Smooth muscle cell (in vitro differentiated cells): ENCODE measurements around the gene PPL. TPM values are rescaled to one million over a fixed set of nuclear protein-coding genes. Genes with fewer than 3 reads are reported as not detected.

ENCODE experiments used
- DNase-seq: peaks from one replicate; lab custom pipeline; 2025; ENCODE audit not compliant: unreplicated experiment; lab: John Stamatoyannopoulos, UW
- H2AFZ ChIP-seq: fragments of 200-600 bp; sonication (generic); 2 replicates; pipeline ENCODE4 v1.6.0; 2016; ENCODE audit warnings: antibody characterized with exemption, low read depth, mild to moderate bottlenecking
- H3F3A ChIP-seq: fragments of 200-600 bp; sonication (generic); 2 replicates; pipeline ENCODE4 v1.6.0; 2017; ENCODE audit warnings: antibody characterized with exemption, low read depth
- H3K27ac ChIP-seq: fragments of 200-600 bp; sonication (generic); 2 replicates; pipeline ENCODE4 v1.5.1; 2016; ENCODE audit warnings: low read depth, mild to moderate bottlenecking
- H3K27me3 ChIP-seq: fragments of 200-600 bp; sonication (generic); 2 replicates; pipeline ENCODE4 v1.6.1; 2016; ENCODE audit warnings: low read depth, mild to moderate bottlenecking
- H3K36me3 ChIP-seq: fragments of 200-600 bp; sonication (generic); 2 replicates; pipeline ENCODE4 v1.5.1; 2016; ENCODE audit warnings: low read depth
- H3K4me1 ChIP-seq: fragments of 200-600 bp; sonication (generic); 2 replicates; pipeline ENCODE4 v1.5.1; 2016; ENCODE audit warnings: low read depth
- H3K4me2 ChIP-seq: fragments of 200-600 bp; sonication (generic); 2 replicates; pipeline ENCODE4 v1.6.0; 2016; ENCODE audit warnings: mild to moderate bottlenecking
- H3K4me3 ChIP-seq: fragments of 200-600 bp; sonication (generic); 2 replicates; pipeline ENCODE4 v1.5.1; 2016; ENCODE audit warnings: mild to moderate bottlenecking
- H3K79me2 ChIP-seq: fragments of 200-600 bp; sonication (generic); 2 replicates; pipeline ENCODE4 v1.6.0; 2016; ENCODE audit warnings: low read depth, mild to moderate bottlenecking
- H3K9ac ChIP-seq: fragments of 200-600 bp; sonication (generic); 2 replicates; pipeline ENCODE4 v1.6.0; 2016; ENCODE audit warnings: low read depth
- H3K9me3 ChIP-seq: fragments of 200-600 bp; sonication (generic); replicated peaks from 2 replicates; pipeline ENCODE4 v1.5.1; 2016; ENCODE audit warnings: low read depth
- H4K20me1 ChIP-seq: fragments of 200-600 bp; sonication (generic); 2 replicates; pipeline ENCODE4 v1.6.0; 2016; ENCODE audit warnings: low read depth
- WGBS: methylation state at CpG from one replicate; pipeline ENCODE4 v1.1.7; 2016; ENCODE audit warnings: low lambda C conversion rate; 5-methylcytosine and 5-hydroxymethylcytosine counted together
- polyA plus RNA-seq: library from polyadenylated mRNA; unstranded; fragments of >200 nt; fragmentation: Nextera tagmentation; extraction: Ambion mirVana; gene quantifications from 2 replicates; pipeline ENCODE4 v1.2.1, GENCODE V29; 2016
- total RNA-seq: library from RNA; depleted of rRNA; stranded (reverse); fragments of >200 nt; gene quantifications from 2 replicates; pipeline ENCODE4 v1.2.3, GENCODE V29; 2014
- TF ChIP-seq, protein P1 (sequence below): fragments of 200-600 bp; sonication (generic); IDR thresholded peaks from 2 replicates; pipeline ENCODE4 v1.5.1; 2017; ENCODE audit warnings: borderline replicate concordance, mild to moderate bottlenecking, antibody characterized with exemption; ENCODE audit not compliant: insufficient read depth, poor library complexity, severe bottlenecking

Gene PPL
- total and polyA plus RNA-seq, 2 experiments from 2014 or later = 3.0 to 7.7 TPM

- Histone ChIP-seq H4K20me1 (no peaks in the 10 kb centered on the region), H3K4me1 (no peaks in the 10 kb centered on the region), H3K36me3 (no peaks in the 10 kb centered on the region), H3K27ac (no peak overlapping the region), H2AFZ (no peak overlapping the region), H3K9ac (no peak overlapping the region), H3K4me3 (no peak overlapping the region), H3K4me2 (no peak overlapping the region), H3F3A (no peaks in the 10 kb centered on the region), H3K27me3 (no peaks in the 10 kb centered on the region), H3K79me2 (no peaks in the 10 kb centered on the region), H3K9me3 (no peaks in the 10 kb centered on the region)
- DNase-seq = no peak
- TF ChIP-seq, protein P1, sequence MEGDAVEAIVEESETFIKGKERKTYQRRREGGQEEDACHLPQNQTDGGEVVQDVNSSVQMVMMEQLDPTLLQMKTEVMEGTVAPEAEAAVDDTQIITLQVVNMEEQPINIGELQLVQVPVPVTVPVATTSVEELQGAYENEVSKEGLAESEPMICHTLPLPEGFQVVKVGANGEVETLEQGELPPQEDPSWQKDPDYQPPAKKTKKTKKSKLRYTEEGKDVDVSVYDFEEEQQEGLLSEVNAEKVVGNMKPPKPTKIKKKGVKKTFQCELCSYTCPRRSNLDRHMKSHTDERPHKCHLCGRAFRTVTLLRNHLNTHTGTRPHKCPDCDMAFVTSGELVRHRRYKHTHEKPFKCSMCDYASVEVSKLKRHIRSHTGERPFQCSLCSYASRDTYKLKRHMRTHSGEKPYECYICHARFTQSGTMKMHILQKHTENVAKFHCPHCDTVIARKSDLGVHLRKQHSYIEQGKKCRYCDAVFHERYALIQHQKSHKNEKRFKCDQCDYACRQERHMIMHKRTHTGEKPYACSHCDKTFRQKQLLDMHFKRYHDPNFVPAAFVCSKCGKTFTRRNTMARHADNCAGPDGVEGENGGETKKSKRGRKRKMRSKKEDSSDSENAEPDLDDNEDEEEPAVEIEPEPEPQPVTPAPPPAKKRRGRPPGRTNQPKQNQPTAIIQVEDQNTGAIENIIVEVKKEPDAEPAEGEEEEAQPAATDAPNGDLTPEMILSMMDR = no peak
- WGBS = 77% methylated on average over 6 of the region's 6 CpGs
These were observed 25.0 kb downstream of the PPL start for GRCh38 chr16:4911970-4912386.

- no peaks in the 10 kb centered on the region for H3K79me2 ChIP-seq
- H3K4me2 ChIP-seq = no peak overlapping the region
- H3K36me3 ChIP-seq = no peaks in the 10 kb centered on the region
- no peaks in the 10 kb centered on the region for H3F3A ChIP-seq
- TF ChIP-seq, protein P1 = no peak
- H4K20me1 ChIP-seq = no peaks in the 10 kb centered on the region
- no peak overlapping the region for H3K4me3 ChIP-seq
- H3K27ac ChIP-seq = no peak overlapping the region
- no peak for DNase-seq
- WGBS = 92% methylated on average over 12 of the region's 12 CpGs
- no peaks in the 10 kb centered on the region for H3K9me3 ChIP-seq
- H2AFZ ChIP-seq = no peak overlapping the region
- H3K9ac ChIP-seq = no peak overlapping the region
- no peaks in the 10 kb centered on the region for H3K27me3 ChIP-seq
- no peaks in the 10 kb centered on the region for H3K4me1 ChIP-seq
These were observed 26.1 kb downstream of the PPL start for GRCh38 chr16:4910828-4911227.

GRCh38 chr16:4909825-4910224, 27.1 kb downstream of the PPL start:
- Histone ChIP-seq H4K20me1 (no peaks in the 10 kb centered on the region), H3K4me3 (no peak overlapping the region), H3K9me3 (no peaks in the 10 kb centered on the region), H3K4me1 (no peaks in the 10 kb centered on the region), H3K9ac (no peak overlapping the region), H2AFZ (no peak overlapping the region), H3K4me2 (no peak overlapping the region), H3K36me3 (no peaks in the 10 kb centered on the region), H3K79me2 (no peaks in the 10 kb centered on the region), H3K27ac (no peak overlapping the region), H3F3A (no peaks in the 10 kb centered on the region), H3K27me3 (no peaks in the 10 kb centered on the region)
- 93% methylated on average over 7 of the region's 7 CpGs for WGBS
- no peak for DNase-seq
- TF ChIP-seq, protein P1 = no peak

GRCh38 chr16:4908854-4909401, 28.0 kb downstream of the PPL start:
- no peak for DNase-seq
- no peak overlapping the region for H2AFZ ChIP-seq
- TF ChIP-seq, protein P1 = no peak
- no peaks in the 10 kb centered on the region for H3F3A ChIP-seq
- H3K4me3 ChIP-seq = no peak overlapping the region
- no peak overlapping the region for H3K9ac ChIP-seq
- H3K4me1 ChIP-seq = no peaks in the 10 kb centered on the region
- no peaks in the 10 kb centered on the region for H3K9me3 ChIP-seq
- H3K36me3 ChIP-seq = no peaks in the 10 kb centered on the region
- no peaks in the 10 kb centered on the region for H4K20me1 ChIP-seq
- H3K79me2 ChIP-seq = no peaks in the 10 kb centered on the region
- no peak overlapping the region for H3K27ac ChIP-seq
- no peaks in the 10 kb centered on the region for H3K27me3 ChIP-seq
- WGBS = 98% methylated on average over 3 of the region's 5 CpGs
- no peak overlapping the region for H3K4me2 ChIP-seq
